ENCODE data around the gene GPR55. TPM values are rescaled to one million over a fixed set of nuclear protein-coding genes. Genes with fewer than 3 reads are reported as not detected.

GPR55 gene
- total RNA-seq, 1 experiment from 2014 or later = not detected

- no peak overlapping the region for H3K23ac ChIP-seq (ENCODE audit: insufficient read length, low read depth, low read length)
- peak; percentile 76 for DNase-seq
- Mint-ChIP-seq H3K4me3 (peak overlapping the region; percentile 57 to 79), H3K4me1 (peaks cover 70 to 72% of the 10 kb centered on the region in 2 experiments), H3K27ac (peak overlapping the region; percentile 97 to 99 (median 99)), H3K36me3 (ENCODE audit: insufficient read depth in 1 of 3, low read depth in 3 of 3) (peaks cover 3 to 13% (median 10%) of the 10 kb centered on the region in 3 experiments; a peak in 5 of 7 replicates), H3K27me3 (ENCODE audit: low read depth) (peaks cover 2% of the 10 kb centered on the region; the same call in 1 of the 2 replicates), H3K9me3 (peaks cover 0 to 2% of the 10 kb centered on the region in 2 experiments; a peak in 2 of 5 replicates)
- H3K4me2 ChIP-seq (ENCODE audit: insufficient read depth, insufficient read length, low read length) = peak overlapping the region; percentile 40
- no peaks in the 10 kb centered on the region for H3K27me3 ChIP-seq (ENCODE audit: insufficient read depth, low read length)
- no peak overlapping the region for H4K91ac ChIP-seq (ENCODE audit: insufficient read length, low read depth, low read length)
- peak overlapping the region; percentile 50; the same call in 1 of the 2 replicates for H3K14ac ChIP-seq (ENCODE audit: insufficient read depth, low read length)
- H2BK12ac ChIP-seq (ENCODE audit: insufficient read length, low read depth, low read length) = no peak overlapping the region
- no peaks in the 10 kb centered on the region for H3K79me1 ChIP-seq (ENCODE audit: insufficient read depth, low read depth, low read length, poor library complexity, severe bottlenecking)
- no peak overlapping the region for H3T11ph ChIP-seq (ENCODE audit: low read length)
- no peak overlapping the region for H2AK5ac ChIP-seq (ENCODE audit: insufficient read length, low read length)
- H3K18ac ChIP-seq (ENCODE audit: insufficient read length, low read depth, low read length) = peak overlapping the region; percentile 79
- peaks cover 45% of the 10 kb centered on the region for H3K79me2 ChIP-seq (ENCODE audit: insufficient read depth, low read length)
- no CpG with 5 or more reads among the region's 15 CpGs for WGBS (ENCODE audit: extremely low coverage, insufficient read length, low lambda C conversion rate)
- H4K20me1 ChIP-seq (ENCODE audit: control insufficient read depth, insufficient read depth, insufficient read length) = no peaks in the 10 kb centered on the region
- peak overlapping the region; percentile 23 for H3K27ac ChIP-seq (ENCODE audit: insufficient read length, low read depth, low read length)
- no peak for TF ChIP-seq CTCF (conservative IDR thresholded peaks at IDR 0.05)
- H2BK20ac ChIP-seq (ENCODE audit: low read depth, low read length, poor library complexity, severe bottlenecking) = no peak overlapping the region
- H3K9ac ChIP-seq (ENCODE audit: extremely low read depth, insufficient read length, low read length) = no peak overlapping the region
- H3K4me1 ChIP-seq (ENCODE audit: insufficient read depth, low read length) = peaks cover 19% of the 10 kb centered on the region; the same call in 1 of the 2 replicates
- H2BK15ac ChIP-seq (ENCODE audit: low read depth, low read length) = no peak overlapping the region
- no peak overlapping the region for H2BK120ac ChIP-seq (ENCODE audit: low read depth, low read length, poor library complexity, severe bottlenecking)
- no peak overlapping the region for H2AFZ ChIP-seq (ENCODE audit: low read length)
- H4K5ac ChIP-seq (ENCODE audit: insufficient read length, low read depth, low read length) = no peak overlapping the region
- no peak overlapping the region for H3K56ac ChIP-seq (ENCODE audit: insufficient read length, low read depth, low read length)
- H4K8ac ChIP-seq (replicated peaks; ENCODE audit: insufficient read length, low read depth, low read length) = no peak overlapping the region
- peaks cover 10% of the 10 kb centered on the region for H3K23me2 ChIP-seq (ENCODE audit: insufficient read length, low read depth, low read length, poor library complexity, severe bottlenecking)
- H2BK5ac ChIP-seq (ENCODE audit: insufficient read length, low read length) = no peak overlapping the region
- H3K9me3 ChIP-seq (ENCODE audit: control insufficient read depth, low read depth, low read length) = no peaks in the 10 kb centered on the region
- no peak overlapping the region for H3K4ac ChIP-seq (ENCODE audit: low read depth, low read length)
Measured at GRCh38 chr2:230868161-230868946, 56.7 kb downstream of the GPR55 start.
